Muscle of arm (tissue), 12 donors: Measurements from ENCODE around the gene HBD. TPM values are rescaled to one million over a fixed set of nuclear protein-coding genes. Genes with fewer than 3 reads are reported as not detected.
A peak's percentile ranks its signal among the peaks of the same experiment; 100 is the strongest.

ENCODE experiments used
- DNase-seq: peaks from one replicate; pipeline ENCODE4 v3.0.0-alpha.2; 2013
- polyA plus RNA-seq, 12 donors: library from polyadenylated mRNA; unstranded; fragments of 120-200 nt; gene quantifications; one replicate each; pipeline ENCODE4 v1.2.1, GENCODE V29; 2013; ENCODE audit not compliant: insufficient read length in 12 of 12

The HBD gene
- polyA plus RNA-seq, 12 donors, result 0.25 to 0.80 (median 0.38) TPM; not detected in 5

DNA sequence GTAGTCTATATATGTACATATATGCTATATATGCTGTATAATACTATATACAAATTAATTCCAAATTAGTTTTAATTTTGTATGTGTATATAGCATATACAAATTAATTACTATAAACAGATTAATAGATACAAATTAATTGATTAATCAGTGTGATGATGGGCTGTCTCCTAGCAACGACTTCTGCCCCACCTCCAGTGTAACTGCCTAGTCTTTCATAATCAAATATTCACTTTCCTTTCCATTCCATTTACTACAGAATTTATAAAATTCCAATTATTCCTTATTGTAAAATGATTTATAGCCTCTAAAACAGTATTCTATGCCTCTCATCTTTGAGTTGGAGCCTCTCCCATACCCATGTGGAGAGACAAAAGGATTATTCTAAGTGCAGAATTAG, 976 bp downstream of the HBD start:
- no peak for DNase-seq

DNA sequence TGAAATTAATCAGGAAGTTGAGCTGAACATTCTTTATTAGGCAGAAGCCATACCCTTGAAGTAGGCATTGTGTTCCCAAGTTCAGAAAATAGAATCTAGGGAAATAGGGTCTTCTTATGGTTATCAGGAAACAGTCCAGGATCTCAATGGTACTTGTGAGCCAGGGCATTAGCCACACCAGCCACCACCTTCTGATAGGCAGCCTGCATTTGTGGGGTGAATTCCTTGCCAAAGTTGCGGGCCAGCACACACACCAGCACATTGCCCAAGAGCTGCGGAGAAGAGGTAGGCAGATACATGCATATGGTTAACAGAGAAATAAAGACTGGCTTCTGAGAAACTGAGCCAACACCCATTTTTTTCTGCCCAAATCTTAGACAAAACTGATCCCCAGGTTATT, 1.5 kb downstream of the HBD start:
- DNase-seq, result no peak

DNA sequence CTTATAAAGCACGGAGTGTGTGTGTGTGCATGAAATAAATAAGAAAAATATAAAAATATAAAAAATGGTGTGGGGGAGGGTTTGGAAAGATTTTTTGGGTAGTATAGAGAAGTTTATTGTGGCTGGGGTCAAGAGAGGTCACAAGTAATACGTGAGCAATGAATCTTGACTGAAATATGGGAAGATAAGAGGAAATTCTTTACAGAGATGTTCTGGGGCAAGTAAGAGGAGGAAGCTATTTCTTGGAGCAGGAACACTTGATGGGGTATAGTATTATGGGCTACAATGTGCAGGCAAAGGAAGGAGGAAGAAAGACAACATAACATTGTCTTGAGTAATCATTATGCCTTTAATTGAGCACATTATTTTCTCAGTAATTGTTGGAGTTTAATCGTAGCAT, 2.1 kb downstream of the HBD start:
- no peak for DNase-seq

DNA sequence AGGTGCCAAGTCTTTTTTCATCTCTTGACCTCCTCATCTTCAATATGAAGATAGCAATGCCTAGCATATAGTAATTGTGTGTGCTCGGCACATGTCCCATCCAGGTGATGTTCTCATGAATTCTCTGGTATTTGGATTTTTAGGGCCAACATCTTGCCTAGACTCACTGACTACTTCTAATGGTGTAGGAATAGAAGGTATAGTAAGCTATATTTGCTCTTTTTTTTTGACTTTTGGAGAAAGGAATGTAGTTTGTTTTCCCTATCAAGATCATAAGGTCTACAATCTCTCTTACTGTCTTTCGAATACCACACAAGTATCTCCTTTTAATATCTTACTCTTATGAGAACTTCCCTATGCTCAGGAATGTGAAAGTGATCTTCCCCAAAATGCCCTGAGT, 3.2 kb downstream of the HBD start:
- no peak for DNase-seq

DNA sequence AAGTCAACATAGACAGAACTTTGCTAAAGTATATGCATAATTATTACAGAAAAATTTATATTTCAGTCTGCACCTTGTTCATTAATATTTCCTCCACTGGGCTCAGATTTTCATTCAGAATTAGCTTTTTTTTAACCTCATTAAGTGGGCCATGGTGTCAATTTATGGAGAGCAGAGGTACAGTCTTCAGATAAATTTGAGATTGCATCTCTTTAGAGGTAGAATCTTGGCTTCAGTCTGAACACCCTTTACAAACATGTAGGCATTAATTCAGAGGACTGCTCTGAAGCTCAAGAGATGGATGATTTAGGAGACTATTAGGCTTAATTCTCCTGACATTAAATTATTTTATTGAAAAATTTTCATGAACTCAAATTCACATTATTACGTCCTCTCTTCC, 4.0 kb downstream of the HBD start:
- DNase-seq, result no peak

DNA sequence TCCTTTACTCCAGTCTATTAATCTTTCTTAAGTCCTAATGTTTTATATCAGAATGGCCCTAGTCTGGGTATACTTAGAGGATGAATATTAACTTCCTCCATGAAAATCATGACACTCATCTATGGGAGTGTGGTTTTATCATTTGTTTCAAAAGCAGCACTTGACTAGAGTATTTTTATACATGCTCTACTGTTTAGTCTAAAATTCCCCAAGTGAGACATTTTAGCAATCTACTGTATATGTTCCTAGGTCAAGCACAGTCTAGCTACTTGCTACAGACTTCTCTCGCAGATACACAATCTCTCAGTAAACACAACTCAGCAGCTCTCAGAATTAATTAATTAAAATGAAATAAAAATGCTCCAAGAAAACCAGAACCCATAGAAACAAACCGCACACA, 4.5 kb downstream of the HBD start:
- no peak for DNase-seq

DNA sequence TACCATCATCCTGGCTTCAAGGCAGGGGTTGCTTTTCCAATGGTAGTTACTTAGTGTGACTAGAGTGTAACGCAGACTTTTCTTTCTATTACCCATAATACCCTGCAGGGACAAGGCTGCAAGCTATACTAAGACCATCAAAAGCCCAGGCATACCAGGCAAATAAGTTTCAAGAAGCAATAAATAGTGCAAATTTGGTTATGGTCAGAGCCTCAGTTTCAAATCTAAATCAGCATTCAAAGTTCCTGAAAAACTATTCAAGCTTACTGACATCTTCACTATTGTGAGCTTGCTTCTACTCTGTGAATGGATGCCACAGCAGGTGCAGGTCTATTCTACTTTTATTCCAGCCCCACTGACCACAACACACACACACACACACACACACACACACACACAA, 4.9 kb downstream of the HBD start:
- no peak for DNase-seq

DNA sequence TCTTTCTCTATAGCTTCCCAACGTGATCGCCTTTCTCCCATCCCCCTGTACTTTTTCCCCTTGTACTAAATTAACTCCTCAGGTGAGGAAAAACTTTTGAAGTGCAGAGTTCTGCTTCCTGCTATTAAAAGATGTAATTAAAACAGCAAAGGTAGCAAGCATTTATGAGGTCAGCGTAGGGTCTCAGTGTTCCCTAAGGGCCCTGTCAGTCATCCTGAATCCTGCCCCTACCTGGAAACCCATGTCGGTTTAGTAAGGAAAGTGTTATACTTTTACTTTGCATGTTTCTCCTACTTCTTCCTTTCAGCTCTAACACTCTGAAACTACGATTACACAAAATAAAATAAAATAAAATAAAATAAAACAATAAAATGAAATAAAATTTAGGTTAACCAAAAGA, 6.2 kb downstream of the HBD start:
- DNase-seq, result no peak

DNA sequence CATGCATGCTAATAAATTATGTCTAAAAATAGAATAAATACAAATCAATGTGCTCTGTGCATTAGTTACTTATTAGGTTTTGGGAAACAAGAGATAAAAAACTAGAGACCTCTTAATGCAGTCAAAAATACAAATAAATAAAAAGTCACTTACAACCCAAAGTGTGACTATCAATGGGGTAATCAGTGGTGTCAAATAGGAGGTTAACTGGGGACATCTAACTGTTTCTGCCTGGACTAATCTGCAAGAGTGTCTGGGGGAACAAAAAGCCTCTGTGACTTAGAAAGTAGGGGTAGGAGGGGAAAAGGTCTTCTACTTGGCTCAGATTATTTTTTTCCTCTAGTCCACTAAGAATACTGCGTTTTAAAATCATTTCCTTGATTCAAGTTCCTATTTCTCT, 6.6 kb downstream of the HBD start:
- DNase-seq, result no peak

DNA sequence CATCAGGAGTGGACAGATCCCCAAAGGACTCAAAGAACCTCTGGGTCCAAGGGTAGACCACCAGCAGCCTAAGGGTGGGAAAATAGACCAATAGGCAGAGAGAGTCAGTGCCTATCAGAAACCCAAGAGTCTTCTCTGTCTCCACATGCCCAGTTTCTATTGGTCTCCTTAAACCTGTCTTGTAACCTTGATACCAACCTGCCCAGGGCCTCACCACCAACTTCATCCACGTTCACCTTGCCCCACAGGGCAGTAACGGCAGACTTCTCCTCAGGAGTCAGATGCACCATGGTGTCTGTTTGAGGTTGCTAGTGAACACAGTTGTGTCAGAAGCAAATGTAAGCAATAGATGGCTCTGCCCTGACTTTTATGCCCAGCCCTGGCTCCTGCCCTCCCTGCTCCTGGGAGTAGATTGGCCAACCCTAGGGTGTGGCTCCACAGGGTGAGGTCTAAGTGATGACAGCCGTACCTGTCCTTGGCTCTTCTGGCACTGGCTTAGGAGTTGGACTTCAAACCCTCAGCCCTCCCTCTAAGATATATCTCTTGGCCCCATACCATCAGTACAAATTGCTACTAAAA, 7.5 kb downstream of the HBD start, which contains the start of gene HBB:
Gene HBB (minus strand): TSS at position 340 of the 579 bp plus-strand sequence. CDS start 50 bp downstream, at position 290.
- DNase-seq, result no peak

DNA sequence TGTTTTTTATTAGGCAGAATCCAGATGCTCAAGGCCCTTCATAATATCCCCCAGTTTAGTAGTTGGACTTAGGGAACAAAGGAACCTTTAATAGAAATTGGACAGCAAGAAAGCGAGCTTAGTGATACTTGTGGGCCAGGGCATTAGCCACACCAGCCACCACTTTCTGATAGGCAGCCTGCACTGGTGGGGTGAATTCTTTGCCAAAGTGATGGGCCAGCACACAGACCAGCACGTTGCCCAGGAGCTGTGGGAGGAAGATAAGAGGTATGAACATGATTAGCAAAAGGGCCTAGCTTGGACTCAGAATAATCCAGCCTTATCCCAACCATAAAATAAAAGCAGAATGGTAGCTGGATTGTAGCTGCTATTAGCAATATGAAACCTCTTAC, 8.8 kb downstream of the HBD start:
- DNase-seq, result no peak

DNA sequence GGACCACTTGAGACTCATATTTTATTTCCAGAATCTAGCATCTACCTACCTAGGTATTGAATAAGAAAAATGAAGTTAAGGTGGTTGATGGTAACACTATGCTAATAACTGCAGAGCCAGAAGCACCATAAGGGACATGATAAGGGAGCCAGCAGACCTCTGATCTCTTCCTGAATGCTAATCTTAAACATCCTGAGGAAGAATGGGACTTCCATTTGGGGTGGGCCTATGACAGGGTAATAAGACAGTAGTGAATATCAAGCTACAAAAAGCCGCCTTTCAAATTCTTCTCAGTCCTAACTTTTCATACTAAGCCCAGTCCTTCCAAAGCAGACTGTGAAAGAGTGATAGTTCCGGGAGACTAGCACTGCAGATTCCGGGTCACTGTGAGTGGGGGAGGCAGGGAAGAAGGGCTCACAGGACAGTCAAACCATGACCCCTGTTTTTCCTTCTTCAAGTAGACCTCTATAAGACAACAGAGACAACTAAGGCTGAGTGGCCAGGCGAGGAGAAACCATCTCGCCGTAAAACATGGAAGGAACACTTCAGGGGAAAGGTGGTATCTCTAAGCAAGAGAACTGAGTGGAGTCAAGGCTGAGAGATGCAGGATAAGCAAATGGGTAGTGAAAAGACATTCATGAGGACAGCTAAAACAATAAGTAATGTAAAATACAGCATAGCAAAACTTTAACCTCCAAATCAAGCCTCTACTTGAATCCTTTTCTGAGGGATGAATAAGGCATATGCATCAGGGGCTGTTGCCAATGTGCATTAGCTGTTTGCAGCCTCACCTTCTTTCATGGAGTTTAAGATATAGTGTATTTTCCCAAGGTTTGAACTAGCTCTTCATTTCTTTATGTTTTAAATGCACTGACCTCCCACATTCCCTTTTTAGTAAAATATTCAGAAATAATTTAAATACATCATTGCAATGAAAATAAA, 9.5 kb downstream of the HBD start:
- DNase-seq, result no peak

DNA sequence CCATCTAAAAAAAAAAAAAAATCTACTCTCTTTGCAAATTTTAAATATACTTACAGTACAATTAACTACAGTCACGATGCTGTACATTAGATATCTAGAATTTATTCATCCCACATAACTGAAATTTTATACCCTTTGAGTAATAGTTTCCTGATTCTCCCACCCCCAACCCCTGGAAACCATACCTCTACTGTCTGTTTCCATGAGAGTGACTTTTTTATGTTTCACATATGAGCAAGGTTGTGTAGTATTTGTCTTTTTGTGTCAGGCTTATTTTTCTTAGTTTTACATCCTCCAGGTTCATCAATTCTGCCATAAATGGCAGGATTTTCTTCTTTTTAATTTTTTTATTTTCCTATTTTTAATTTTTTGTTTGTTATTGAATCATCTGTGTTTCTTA, 10.6 kb downstream of the HBD start:
- DNase-seq, result no peak

DNA sequence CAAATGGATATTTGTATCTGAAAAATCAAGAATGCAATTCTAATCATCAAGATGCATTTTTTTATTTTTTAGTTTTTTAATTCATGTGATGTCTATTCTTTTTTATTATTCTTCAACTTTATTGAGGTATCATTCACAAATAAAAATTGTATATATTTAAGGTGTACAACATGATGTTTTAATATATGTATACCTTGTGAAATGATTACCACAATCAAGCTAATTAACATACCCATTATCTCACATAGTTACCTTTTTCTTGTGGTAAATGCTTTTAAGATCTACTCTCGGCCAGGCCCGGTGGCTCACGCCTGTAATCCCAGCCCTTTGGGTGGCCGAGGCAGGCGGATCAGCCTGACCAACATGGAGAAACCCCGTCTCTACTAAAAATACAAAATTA, 11.1 kb downstream of the HBD start:
- no peak for DNase-seq

DNA sequence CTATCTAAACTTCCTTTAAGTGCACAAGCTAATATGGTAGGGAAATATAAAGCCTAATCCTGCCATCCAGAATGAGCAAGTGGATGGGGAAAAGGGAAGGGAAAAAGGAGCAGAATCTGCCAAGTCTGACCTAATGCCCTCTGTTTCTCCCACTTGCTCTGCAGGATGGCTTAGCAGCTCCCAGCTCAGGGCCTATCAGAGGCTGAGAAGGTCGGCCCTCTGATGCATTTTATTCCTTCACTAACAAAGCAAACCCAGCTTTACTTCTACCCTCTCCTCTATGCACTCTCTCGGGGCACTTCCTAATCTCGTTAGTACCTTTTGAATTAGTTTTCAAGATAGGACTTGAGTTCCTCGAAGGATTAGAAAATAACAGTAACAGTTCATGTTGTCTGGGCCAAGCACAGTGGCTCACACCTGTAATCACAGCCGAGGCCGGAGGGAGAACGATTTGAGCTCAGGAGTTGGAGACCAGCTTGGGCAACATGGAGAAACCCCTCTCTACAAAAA, 23.9 kb downstream of the HBD start:
- no peak for DNase-seq

DNA sequence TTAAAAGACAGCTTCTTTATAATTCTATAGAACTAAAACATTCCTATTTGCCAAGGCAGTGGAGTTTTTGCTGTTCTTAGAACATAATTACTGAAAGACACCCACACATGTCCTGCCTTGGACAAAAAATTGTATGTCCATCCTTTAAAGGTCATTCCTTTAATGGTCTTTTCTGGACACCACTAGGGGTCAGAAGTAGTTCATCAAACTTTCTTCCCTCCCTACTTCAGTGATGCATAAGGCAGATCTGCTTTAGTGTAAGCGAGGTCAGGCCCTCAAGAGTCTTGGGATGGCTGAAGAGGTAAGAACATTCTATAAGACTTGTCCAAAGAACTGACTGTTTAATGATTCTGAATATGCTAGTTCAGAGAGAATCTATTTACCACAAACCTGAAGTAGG, 29.5 kb downstream of the HBD start:
- DNase-seq, result peak; percentile 19

DNA sequence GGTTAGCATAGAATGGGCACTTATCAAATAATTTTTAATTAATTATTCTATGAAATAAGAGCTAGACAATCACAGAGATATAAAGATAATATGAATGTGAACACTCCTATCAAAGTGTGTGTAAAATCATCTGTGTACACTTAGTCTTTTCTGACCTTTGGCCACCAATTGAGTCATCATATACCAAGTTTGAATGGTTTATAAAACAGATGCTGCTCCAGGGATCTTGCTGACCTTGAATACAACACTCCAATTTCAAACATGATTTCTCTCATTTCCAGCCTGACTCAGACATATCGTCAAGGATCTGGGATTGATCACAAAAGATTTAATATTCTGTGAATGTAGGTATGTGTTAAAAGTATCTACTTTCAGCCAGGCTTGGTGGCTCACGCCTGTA, 30.9 kb downstream of the HBD start:
- DNase-seq, result no peak

DNA sequence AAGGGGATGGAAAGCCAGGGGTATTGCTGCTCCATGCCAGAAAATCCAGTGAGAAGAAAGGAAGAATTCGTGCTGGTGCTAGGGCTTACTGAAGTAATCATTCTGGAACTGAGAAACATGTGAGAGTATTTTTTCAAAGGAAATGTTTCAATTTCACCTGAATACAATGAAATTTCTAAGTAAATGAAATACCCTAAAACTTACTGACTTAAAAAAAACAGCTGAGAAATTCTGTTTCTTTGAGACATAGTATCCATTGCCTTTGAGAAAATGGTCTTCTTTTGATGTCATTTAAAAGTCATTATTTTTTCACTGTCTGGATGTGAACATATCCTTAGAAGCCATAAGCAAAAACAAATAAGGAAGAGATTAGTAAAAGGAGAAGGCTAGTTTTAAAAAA, 33.7 kb downstream of the HBD start, which contains the start of gene OR51V1:
Gene OR51V1 (minus strand): TSS at position 101 of the 400 bp plus-strand sequence. CDS start 0 bp downstream, at position 101.
- no peak for DNase-seq

DNA sequence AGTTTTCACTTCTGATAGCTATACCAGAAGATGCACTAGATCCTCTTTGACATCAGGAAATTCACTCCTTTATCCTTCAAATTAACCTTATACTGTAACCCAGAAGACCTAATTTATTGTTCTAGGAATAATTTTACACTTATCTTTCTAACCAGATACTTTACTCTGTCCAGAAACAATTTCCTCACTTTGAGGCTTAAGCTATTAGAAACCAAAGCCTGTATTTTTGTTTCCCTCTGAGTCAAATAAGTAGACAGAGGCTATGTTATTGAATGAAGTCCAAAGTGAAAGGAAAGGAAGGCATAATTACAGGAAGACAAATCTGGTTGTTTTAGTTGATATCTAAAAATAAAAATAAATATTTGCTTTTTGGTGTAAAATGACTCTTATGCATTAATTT, 36.0 kb downstream of the HBD start:
- DNase-seq, result no peak

DNA sequence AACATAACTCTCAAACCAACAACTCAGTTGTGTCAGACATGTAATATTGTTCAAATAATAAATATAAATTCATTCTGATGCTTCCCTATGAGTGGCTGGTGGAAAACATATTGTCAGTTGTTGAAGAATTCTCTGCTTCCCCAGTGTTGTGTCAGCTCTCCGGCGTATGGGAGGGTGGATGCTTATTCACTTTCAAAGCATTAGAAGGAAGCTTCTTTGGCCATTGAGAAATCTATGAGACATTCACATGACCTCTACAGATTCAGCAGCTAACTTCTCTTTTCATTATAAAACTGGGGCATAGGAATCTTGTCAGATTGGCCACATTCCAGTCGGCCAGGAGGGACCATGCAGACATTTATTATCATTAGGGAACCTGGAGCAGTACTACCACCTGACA, 36.7 kb downstream of the HBD start:
- DNase-seq, result no peak

DNA sequence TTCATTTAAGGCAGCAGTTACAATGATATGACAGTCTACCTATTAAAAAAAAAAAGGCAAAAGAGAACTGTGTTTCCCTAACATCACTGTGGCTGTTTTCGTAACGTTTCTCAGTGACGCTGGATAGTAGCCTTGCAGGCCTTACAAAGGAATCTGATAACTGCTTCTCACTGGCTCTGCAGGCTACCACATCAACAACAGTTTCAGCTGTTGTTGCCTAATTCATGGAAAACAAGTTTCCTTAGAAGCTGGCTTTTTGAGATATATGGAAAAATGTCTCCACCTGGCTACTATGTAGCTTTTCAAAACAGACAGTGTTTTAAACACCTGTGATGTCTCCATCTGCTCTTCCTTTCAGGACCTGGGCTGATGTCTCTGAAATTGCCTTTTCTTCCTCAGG, 37.6 kb downstream of the HBD start:
- no peak for DNase-seq

DNA sequence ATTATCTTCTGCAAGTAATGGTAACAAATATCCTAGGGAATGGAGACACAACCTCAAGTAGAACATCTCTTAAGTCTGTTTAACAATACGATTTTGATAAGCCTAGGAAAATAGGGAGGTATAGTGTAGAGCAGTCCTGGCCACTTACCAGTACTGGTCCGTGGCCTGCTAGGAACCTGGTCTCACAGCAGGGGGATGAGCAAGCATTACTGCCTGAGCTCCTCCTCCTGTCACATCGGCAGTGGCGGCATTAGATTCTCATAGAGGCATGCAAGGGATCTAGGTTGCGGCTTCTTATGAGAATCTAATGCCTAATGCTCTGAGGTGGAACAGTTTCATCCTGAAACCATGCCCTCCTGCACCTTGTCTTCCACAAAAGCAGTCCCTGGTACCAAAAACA, 38.2 kb downstream of the HBD start:
- DNase-seq, result no peak

DNA sequence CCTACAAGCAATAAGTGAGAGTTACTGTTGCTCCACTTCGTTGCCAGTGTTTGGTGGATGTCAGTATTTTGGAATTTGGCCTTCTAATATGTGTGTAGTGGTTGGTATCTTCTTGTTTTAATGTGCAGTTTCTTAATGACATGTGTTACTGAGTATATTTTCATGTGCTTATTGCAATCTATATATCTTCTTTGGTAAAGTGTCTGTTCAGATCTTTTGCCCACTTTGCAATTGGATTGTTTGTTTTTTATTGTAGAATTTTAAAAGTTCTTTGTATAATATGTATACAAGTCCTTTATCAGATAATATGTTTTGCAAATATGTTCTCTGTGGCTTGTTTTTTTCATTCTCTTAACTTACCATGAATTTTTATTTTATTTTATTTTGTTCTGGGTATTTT, 41.5 kb downstream of the HBD start:
- DNase-seq, result no peak
